MCF 10A (cell line): ENCODE measurements around the gene EXOC7. TPM values are rescaled to one million over a fixed set of nuclear protein-coding genes. Genes with fewer than 3 reads are reported as not detected.

Experiments used
- BruUV-seq: library from RNA; stranded (reverse); fragments of 400-500 nt; replicated peaks from 2 replicates; lab custom pipeline; 2021; lab: Mats Ljungman, UMichigan
- CTCF ChIA-PET: fragments of 300-600 bp; sonication (Branson Sonifier 250); formaldehyde crosslinking; extraction: SDS; loops from one replicate; lab custom pipeline; 2021; ENCODE audit warnings: antibody characterized with exemption, inconsistent platforms; lab: Yijun Ruan, JAX
- POLR2A ChIA-PET: fragments of 300-600, 350-650 bp; sonication (Branson Sonifier 250); formaldehyde crosslinking; extraction: SDS; loops from one replicate; lab custom pipeline; 2020; ENCODE audit warnings: antibody characterized with exemption, inconsistent platforms; lab: Yijun Ruan, JAX
- DNase-seq: peaks from one replicate; pipeline ENCODE4 v3.0.0-alpha.2; 2018; ENCODE audit not compliant: unreplicated experiment
- H3K27ac Mint-ChIP-seq: one replicate; pipeline ENCODE4 v1.8.0; 2022; ENCODE audit warnings: mild to moderate bottlenecking, low read depth, mixed read lengths; ENCODE audit not compliant: unreplicated experiment
- H3K27me3 Mint-ChIP-seq: one replicate; pipeline ENCODE4 v1.8.0; 2022; ENCODE audit warnings: mixed read lengths; ENCODE audit not compliant: insufficient read depth, unreplicated experiment
- H3K36me3 Mint-ChIP-seq: one replicate; pipeline ENCODE4 v1.8.0; 2022; ENCODE audit warnings: mild to moderate bottlenecking, moderate library complexity, mixed read lengths; ENCODE audit not compliant: insufficient read depth, unreplicated experiment
- H3K4me1 Mint-ChIP-seq: one replicate; pipeline ENCODE4 v1.8.0; 2022; ENCODE audit warnings: mixed read lengths; ENCODE audit not compliant: insufficient read depth, unreplicated experiment
- H3K4me3 Mint-ChIP-seq: one replicate; pipeline ENCODE4 v1.8.0; 2022; ENCODE audit warnings: mild to moderate bottlenecking, moderate library complexity, mixed read lengths; ENCODE audit not compliant: unreplicated experiment
- H3K9me3 Mint-ChIP-seq: one replicate; pipeline ENCODE4 v1.8.0; 2022; ENCODE audit warnings: mixed read lengths; ENCODE audit not compliant: unreplicated experiment
- intact Hi-C: fragments of 100-400 bp; cut with micrococcal nuclease; formaldehyde crosslinking; loops from 2 replicates; pipeline ENCODE4 v1.14.1; 2022
- total RNA-seq: library from RNA; stranded (reverse); gene quantifications from 2 replicates; pipeline ENCODE4 v1.2.3, GENCODE V29; 2022
- TF ChIP-seq, protein P1 (sequence below): fragments of 200-600 bp; IDR thresholded peaks from one replicate; pipeline ENCODE4 v1.8.0; 2022; ENCODE audit warnings: antibody characterized with exemption, mild to moderate bottlenecking; ENCODE audit not compliant: unreplicated experiment

EXOC7 gene
- total RNA-seq, 1 experiment from 2014 or later: 80.8 TPM

GRCh38 chr17:76040376-76040775, 63.2 kb downstream of the EXOC7 start:
- Mint-ChIP-seq H3K4me3 (no peak overlapping the region), H3K4me1 (no peaks in the 10 kb centered on the region), H3K9me3 (no peaks in the 10 kb centered on the region), H3K27me3 (no peaks in the 10 kb centered on the region), H3K27ac (no peak overlapping the region), H3K36me3 (peaks cover 70% of the 10 kb centered on the region)
- intact Hi-C loops: no loop called here
- BruUV-seq: no TSS peak
- POLR2A ChIA-PET: no interaction called here
- TF ChIP-seq, protein P1, sequence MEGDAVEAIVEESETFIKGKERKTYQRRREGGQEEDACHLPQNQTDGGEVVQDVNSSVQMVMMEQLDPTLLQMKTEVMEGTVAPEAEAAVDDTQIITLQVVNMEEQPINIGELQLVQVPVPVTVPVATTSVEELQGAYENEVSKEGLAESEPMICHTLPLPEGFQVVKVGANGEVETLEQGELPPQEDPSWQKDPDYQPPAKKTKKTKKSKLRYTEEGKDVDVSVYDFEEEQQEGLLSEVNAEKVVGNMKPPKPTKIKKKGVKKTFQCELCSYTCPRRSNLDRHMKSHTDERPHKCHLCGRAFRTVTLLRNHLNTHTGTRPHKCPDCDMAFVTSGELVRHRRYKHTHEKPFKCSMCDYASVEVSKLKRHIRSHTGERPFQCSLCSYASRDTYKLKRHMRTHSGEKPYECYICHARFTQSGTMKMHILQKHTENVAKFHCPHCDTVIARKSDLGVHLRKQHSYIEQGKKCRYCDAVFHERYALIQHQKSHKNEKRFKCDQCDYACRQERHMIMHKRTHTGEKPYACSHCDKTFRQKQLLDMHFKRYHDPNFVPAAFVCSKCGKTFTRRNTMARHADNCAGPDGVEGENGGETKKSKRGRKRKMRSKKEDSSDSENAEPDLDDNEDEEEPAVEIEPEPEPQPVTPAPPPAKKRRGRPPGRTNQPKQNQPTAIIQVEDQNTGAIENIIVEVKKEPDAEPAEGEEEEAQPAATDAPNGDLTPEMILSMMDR: no peak
- CTCF ChIA-PET: interaction anchor here (3.8 kb wide), 1 partner anchor 27 kb away, joined by 11 read pairs; no protein-coding TSS in a partner anchor
- DNase-seq: no peak

DNA sequence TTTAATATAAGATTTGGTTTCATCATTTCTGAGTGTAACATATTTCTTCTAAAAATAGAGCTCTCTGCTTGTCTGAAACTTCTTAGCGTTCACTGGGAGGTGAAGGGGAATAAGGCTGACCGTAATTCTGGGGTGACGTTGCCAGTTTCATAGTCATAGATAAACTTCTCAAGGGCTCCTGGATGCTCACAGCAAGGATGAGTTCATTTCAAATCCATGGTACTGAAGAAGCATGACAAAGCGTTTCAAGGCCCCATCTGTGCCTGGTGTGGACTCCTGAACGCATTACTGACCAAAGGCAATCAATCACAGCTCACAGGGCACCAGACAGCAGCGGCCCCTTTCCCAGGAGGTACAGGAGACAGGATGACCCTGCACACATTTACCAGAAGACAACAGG, 64.5 kb downstream of the EXOC7 start:
- H3K4me3 Mint-ChIP-seq: no peak overlapping the region
- peaks cover 57% of the 10 kb centered on the region for H3K36me3 Mint-ChIP-seq
- no peaks in the 10 kb centered on the region for H3K4me1 Mint-ChIP-seq
- H3K27me3 Mint-ChIP-seq: no peaks in the 10 kb centered on the region
- POLR2A ChIA-PET: interaction anchor here (0.6 to 1.0 kb wide), 2 partner anchors 8 to 10 kb away, joined by 3 to 4 read pairs; no protein-coding TSS in a partner anchor
- CTCF ChIA-PET: no interaction called here
- BruUV-seq: TSS peak; percentile 81
- intact Hi-C loops: no loop called here
- TF ChIP-seq, protein P1: no peak
- DNase-seq: no peak
- no peak overlapping the region for H3K27ac Mint-ChIP-seq
- H3K9me3 Mint-ChIP-seq: no peaks in the 10 kb centered on the region

DNA sequence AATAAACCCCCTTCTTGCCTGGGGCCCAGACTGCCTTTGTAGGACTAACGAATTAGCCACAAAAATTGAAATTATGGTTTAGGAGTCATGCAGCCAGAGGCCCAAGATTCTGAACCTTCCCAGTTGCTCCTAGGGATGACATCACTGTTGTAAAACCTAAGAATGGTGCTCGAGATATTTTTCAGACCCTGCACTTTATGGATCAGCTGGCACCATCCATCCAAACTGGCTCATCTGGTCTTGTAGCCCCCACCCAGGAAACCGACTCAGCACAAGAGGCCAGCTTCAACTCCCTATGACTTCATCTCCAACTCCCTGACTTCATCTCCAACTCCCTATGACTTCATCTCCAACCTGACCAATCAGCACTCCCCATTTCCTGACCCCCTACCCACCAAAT, 65.5 kb downstream of the EXOC7 start:
- ChIA-PET POLR2A (no interaction called here), CTCF (interaction anchor here (0.6 kb wide), 1 partner anchor 140 kb away, joined by 3 read pairs; no protein-coding TSS in a partner anchor)
- intact Hi-C loops: no loop called here
- Mint-ChIP-seq H3K27ac (no peak overlapping the region), H3K36me3 (peaks cover 47% of the 10 kb centered on the region), H3K4me3 (no peak overlapping the region), H3K9me3 (no peaks in the 10 kb centered on the region), H3K27me3 (no peaks in the 10 kb centered on the region), H3K4me1 (no peaks in the 10 kb centered on the region)
- no TSS peak for BruUV-seq
- TF ChIP-seq, protein P1: no peak
- DNase-seq: no peak

- H3K4me3 Mint-ChIP-seq: no peak overlapping the region
- CTCF ChIA-PET: no interaction called here
Measured at GRCh38 chr17:76036497-76037261, 66.9 kb downstream of the EXOC7 start.

More at GRCh38 chr17:76036497-76037261, 66.9 kb downstream of the EXOC7 start:
- no peak for DNase-seq
- Mint-ChIP-seq H3K27me3 (no peaks in the 10 kb centered on the region), H3K36me3 (peaks cover 33% of the 10 kb centered on the region), H3K27ac (no peak overlapping the region), H3K9me3 (no peaks in the 10 kb centered on the region), H3K4me1 (no peaks in the 10 kb centered on the region)
- intact Hi-C loops: no loop called here
- no TSS peak for BruUV-seq
- POLR2A ChIA-PET: no interaction called here
- TF ChIP-seq, protein P1: no peak
